ENCODE results near the gene SPAG9.

Gene SPAG9

DNA sequence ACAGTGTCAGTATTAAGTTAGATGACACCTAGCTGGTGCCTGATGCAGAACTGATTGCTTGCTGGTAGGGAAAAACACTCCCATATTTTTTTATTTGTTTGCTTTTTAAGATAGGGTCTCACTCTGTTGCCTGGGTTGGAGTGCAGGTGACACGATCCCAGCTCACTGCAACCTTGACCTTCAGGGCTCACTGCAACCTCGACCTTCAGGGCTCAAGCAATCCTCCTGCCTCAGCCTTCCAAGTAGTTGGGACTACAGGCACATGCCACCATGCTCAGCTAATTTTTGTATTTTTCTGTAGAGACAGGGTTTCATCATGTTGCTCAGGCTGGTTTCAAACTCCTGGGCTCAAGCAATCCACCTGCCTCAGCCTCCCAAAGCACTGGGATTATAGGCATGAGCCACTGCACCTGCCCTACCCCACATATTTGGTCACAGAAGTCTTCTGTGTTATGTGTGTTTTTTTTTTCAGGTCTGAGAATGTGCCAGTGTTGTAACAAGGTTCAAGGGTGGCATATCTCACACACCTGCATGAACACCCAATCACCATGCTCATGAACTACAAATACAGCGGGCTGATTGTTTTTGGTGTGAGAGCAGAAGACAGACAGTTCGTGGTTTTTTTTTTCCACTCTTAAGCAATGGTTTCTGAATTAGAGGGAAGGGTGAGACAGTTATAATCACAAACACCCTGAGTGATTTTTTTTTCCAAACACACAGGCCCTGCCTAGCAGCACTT, 22.8 kb downstream of the SPAG9 start:
- ChIA-PET POLR2A (no interaction called here), CTCF (interaction anchor here (0.6 to 1.0 kb wide), 2 partner anchors 11 to 56 kb away, joined by 3 read pairs; no protein-coding TSS in a partner anchor)
- Histone ChIP-seq H3K4me1 (ENCODE audit: control insufficient read depth, insufficient read depth, low read length) (peaks cover 5% of the 10 kb centered on the region; the same call in 1 of the 2 replicates), H3K9me3 (ENCODE audit: control insufficient read depth, insufficient read depth, low read depth, low read length) (no peaks in the 10 kb centered on the region), H3K27ac (ENCODE audit: extremely low read depth, low read depth, low read length) (no peak overlapping the region), H3K36me3 (ENCODE audit: control insufficient read depth in 2 of 2, insufficient read depth in 1 of 2, low read length in 2 of 2) (peaks cover 0 to 3% of the 10 kb centered on the region in 2 experiments; a peak in 1 of 3 replicates), H3K4me3 (ENCODE audit: low read depth, low read length) (no peak overlapping the region)
- peak; percentile 88; the same call in 1 of the 2 replicates for TF ChIP-seq GLI4 (tag by site-specific recombination; IDR thresholded peaks at IDR 0.05)
- no peak for TF ChIP-seq ZNF555 (tag by site-specific recombination; conservative IDR thresholded peaks at IDR 0.05)
- no peak for TF ChIP-seq OVOL3 (tag by site-specific recombination; IDR thresholded peaks at IDR 0.05)
- TF ChIP-seq, protein P1, sequence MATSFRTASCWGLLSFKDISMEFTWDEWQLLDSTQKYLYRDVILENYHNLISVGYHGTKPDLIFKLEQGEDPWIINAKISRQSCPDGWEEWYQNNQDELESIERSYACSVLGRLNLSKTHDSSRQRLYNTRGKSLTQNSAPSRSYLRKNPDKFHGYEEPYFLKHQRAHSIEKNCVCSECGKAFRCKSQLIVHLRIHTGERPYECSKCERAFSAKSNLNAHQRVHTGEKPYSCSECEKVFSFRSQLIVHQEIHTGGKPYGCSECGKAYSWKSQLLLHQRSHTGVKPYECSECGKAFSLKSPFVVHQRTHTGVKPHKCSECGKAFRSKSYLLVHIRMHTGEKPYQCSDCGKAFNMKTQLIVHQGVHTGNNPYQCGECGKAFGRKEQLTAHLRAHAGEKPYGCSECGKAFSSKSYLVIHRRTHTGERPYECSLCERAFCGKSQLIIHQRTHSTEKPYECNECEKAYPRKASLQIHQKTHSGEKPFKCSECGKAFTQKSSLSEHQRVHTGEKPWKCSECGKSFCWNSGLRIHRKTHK (tag by site-specific recombination; IDR thresholded peaks at IDR 0.05), result no peak

- ChIA-PET CTCF (interaction anchor here (0.6 to 0.7 kb wide), 4 partner anchors 28 to 373 kb away, joined by 3 to 4 read pairs (median 3); no protein-coding TSS in a partner anchor), POLR2A (interaction anchor here (0.7 kb wide), 1 partner anchor 11 kb away, joined by 3 read pairs; no protein-coding TSS in a partner anchor)
- H3K9me3 ChIP-seq (ENCODE audit: control insufficient read depth, insufficient read depth, low read depth, low read length), result no peaks in the 10 kb centered on the region
- peaks cover 7% of the 10 kb centered on the region; the same call in 1 of the 2 replicates for H3K4me1 ChIP-seq (ENCODE audit: control insufficient read depth, insufficient read depth, low read length)
- H3K36me3 ChIP-seq (ENCODE audit: control insufficient read depth in 2 of 2, insufficient read depth in 1 of 2, low read length in 2 of 2), result peaks cover 0 to 7% of the 10 kb centered on the region in 2 experiments; a peak in 1 of 3 replicates
- H3K27ac ChIP-seq (ENCODE audit: extremely low read depth, low read depth, low read length), result no peak overlapping the region
- no peak overlapping the region for H3K4me3 ChIP-seq (ENCODE audit: low read depth, low read length)
- TF ChIP-seq PRDM4 (tag by site-specific recombination; IDR thresholded peaks at IDR 0.05) (no peak), GLI2 (tag by site-specific recombination; IDR thresholded peaks at IDR 0.05; ENCODE audit: borderline replicate concordance, low read depth) (no peak), ZSCAN30 (tag by site-specific recombination; IDR thresholded peaks at IDR 0.05) (no peak), SCRT1 (tag by site-specific recombination; IDR thresholded peaks at IDR 0.05; ENCODE audit: borderline replicate concordance) (no peak), IKZF3 (tag by site-specific recombination; IDR thresholded peaks at IDR 0.05) (no peak), ZFP37 (tag by site-specific recombination; IDR thresholded peaks at IDR 0.05) (no peak), ZNF580 (tag by site-specific recombination; IDR thresholded peaks at IDR 0.05) (no peak), RBAK (tag by site-specific recombination; IDR thresholded peaks at IDR 0.05) (no peak), KLF16 (tag by site-specific recombination; IDR thresholded peaks at IDR 0.05) (no peak), PRDM6 (tag by site-specific recombination; IDR thresholded peaks at IDR 0.05) (peak; percentile 45), ZNF48 (tag by site-specific recombination; IDR thresholded peaks at IDR 0.05) (no peak), ZNF76 (tag by site-specific recombination; IDR thresholded peaks at IDR 0.05; ENCODE audit: borderline replicate concordance, low read depth) (no peak), ZNF843 (tag by site-specific recombination; IDR thresholded peaks at IDR 0.05) (no peak), ZEB2 (tag by site-specific recombination; IDR thresholded peaks at IDR 0.05) (0 out of 2 replicates have a peak, but pooled peaks have one; percentile 27), ZNF112 (tag by site-specific recombination; IDR thresholded peaks at IDR 0.05) (no peak), GLIS1 (tag by site-specific recombination; IDR thresholded peaks at IDR 0.05) (no peak), ZBTB48 (tag by site-specific recombination; IDR thresholded peaks at IDR 0.05) (no peak)
- TF ChIP-seq, protein P2, sequence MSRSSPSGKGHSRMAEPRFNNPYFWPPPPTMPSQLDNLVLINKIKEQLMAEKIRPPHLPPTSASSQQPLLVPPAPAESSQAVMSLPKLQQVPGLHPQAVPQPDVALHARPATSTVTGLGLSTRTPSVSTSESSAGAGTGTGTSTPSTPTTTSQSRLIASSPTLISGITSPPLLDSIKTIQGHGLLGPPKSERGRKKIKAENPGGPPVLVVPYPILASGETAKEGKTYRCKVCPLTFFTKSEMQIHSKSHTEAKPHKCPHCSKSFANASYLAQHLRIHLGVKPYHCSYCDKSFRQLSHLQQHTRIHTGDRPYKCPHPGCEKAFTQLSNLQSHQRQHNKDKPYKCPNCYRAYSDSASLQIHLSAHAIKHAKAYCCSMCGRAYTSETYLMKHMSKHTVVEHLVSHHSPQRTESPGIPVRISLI (tag by site-specific recombination; IDR thresholded peaks at IDR 0.05), result 0 out of 2 replicates have a peak, but pooled peaks have one; percentile 42
- TF ChIP-seq, protein P3, sequence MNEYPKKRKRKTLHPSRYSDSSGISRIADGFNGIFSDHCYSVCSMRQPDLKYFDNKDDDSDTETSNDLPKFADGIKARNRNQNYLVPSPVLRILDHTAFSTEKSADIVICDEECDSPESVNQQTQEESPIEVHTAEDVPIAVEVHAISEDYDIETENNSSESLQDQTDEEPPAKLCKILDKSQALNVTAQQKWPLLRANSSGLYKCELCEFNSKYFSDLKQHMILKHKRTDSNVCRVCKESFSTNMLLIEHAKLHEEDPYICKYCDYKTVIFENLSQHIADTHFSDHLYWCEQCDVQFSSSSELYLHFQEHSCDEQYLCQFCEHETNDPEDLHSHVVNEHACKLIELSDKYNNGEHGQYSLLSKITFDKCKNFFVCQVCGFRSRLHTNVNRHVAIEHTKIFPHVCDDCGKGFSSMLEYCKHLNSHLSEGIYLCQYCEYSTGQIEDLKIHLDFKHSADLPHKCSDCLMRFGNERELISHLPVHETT (tag by site-specific recombination; IDR thresholded peaks at IDR 0.05), result no peak
- TF ChIP-seq, protein P4, sequence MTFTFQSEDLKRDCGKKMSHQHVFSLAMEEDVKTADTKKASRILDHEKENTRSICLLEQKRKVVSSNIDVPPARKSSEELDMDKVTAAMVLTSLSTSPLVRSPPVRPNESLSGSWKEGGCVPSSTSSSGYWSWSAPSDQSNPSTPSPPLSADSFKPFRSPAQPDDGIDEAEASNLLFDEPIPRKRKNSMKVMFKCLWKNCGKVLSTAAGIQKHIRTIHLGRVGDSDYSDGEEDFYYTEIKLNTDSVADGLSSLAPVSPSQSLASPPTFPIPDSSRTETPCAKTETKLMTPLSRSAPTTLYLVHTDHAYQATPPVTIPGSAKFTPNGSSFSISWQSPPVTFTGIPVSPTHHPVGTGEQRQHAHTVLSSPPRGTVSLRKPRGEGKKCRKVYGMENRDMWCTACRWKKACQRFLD (tag by site-specific recombination; IDR thresholded peaks at IDR 0.05), result no peak
Observed at GRCh38 chr17:51091635-51092034, 29.0 kb downstream of the SPAG9 start.
